GM21717 (cell line): ENCODE results near the gene SHMT2.
A peak's percentile ranks its signal among the peaks of the same experiment; 100 is the strongest.

Experiments used
- ATAC-seq: cut with Tn5 transposase; IDR thresholded peaks from one replicate; pipeline ENCODE4 v1.9.1; 2021; ENCODE audit warnings: mild to moderate bottlenecking, moderate library complexity; ENCODE audit not compliant: unreplicated experiment

SHMT2 gene

GRCh38 chr12:57229634-57230380 lies at the start of gene SHMT2:
Gene SHMT2 (plus strand): TSS chr12:57229711. CDS start chr12:57229779, 68 bp downstream.
- peak; percentile 39 for ATAC-seq

DNA sequence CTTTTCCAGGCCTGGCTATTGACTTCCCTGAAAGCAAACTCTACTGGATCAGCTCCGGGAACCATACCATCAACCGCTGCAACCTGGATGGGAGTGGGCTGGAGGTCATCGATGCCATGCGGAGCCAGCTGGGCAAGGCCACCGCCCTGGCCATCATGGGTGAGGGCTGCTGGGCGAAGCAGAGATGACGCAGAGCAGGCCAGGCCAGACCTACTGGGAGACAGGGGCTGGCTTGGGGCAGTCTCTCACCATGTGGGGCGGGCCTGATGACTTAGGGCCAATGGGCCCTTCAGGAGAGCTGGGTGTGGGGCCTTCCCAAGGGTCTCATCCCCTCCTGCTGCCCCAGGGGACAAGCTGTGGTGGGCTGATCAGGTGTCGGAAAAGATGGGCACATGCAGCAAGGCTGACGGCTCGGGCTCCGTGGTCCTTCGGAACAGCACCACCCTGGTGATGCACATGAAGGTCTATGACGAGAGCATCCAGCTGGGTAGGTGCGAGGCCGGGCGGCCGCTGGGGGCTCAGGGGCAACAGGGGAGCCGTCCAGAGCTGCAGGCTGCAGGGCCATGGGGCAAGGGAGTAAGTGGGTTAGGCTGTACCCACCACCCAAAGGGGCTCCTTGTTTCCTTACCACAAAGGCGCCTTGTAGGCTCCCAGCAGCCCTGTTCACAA lies 49.1 kb upstream of the SHMT2 start:
- ATAC-seq = no peak

DNA sequence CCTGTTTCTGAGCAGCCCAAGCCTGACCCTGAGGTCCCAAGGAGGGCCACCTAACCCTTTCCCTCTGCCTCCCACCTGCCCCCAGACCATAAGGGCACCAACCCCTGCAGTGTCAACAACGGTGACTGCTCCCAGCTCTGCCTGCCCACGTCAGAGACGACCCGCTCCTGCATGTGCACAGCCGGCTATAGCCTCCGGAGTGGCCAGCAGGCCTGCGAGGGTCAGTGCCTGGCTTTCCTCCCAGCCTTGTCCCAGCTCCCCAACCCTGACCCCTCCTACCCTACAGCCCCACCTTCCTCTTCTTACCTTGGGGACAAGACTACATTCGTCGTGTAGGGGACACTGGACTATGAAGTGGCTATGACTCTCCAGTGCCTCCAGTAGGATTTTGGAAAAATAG lies 48.4 kb upstream of the SHMT2 start:
- no peak for ATAC-seq

DNA sequence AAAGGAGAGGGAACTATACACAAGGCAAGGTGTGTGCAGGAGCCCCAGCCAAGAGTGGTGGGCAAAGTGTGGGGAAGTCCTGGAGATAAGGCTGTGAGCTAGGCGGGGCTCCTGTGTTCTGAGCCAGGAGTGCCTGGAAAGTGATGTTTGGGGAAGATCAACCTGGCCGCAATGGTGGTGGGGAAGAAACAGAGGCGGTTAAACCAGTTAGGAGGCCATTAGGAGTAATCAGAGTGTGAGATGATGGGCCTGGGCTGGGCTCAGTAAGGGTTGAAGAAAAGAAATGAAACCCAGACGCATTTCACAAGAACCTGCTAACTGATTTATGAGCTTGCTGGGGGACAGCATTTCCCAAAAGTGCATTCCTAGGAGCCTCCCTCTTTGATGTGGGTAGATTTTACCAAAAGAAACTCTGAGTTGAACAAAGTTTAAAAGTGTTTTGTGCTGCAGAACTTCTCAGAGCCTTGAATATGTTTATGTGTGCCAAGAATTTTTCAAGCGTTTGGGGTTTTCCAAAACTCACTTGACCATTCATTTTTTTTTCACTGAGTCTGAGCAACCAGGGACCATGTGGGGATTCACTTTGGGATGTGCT lies 47.9 kb upstream of the SHMT2 start:
- ATAC-seq = no peak

DNA sequence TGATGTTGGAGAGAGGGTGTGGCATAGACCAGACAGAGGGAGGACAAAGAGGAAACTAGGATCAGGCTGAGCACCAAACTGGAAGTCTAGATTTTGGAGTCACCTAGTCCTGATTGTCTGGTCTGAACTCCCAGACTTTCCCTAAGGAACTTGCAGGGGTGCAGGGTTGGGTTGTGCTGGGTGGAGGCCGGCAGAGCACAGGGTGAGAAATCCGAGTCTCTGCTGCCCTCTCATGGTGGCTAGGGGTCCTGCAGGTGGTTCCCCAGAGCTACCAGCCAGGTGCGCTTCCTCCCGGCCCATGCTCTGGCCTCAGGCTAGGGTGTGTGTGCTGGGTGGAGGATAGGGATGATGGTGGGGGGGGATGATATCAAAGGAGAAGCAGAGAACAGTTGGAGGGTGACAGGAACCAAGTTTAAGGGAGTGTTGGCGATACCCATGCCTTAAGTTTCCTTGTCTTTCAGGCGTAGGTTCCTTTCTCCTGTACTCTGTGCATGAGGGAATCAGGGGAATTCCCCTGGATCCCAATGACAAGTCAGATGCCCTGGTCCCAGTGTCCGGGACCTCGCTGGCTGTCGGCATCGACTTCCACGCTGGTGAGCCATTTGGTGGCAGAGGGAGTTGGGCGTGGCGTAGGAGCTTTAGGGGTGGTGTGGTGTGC lies 46.5 kb upstream of the SHMT2 start:
- peak; percentile 84 for ATAC-seq

DNA sequence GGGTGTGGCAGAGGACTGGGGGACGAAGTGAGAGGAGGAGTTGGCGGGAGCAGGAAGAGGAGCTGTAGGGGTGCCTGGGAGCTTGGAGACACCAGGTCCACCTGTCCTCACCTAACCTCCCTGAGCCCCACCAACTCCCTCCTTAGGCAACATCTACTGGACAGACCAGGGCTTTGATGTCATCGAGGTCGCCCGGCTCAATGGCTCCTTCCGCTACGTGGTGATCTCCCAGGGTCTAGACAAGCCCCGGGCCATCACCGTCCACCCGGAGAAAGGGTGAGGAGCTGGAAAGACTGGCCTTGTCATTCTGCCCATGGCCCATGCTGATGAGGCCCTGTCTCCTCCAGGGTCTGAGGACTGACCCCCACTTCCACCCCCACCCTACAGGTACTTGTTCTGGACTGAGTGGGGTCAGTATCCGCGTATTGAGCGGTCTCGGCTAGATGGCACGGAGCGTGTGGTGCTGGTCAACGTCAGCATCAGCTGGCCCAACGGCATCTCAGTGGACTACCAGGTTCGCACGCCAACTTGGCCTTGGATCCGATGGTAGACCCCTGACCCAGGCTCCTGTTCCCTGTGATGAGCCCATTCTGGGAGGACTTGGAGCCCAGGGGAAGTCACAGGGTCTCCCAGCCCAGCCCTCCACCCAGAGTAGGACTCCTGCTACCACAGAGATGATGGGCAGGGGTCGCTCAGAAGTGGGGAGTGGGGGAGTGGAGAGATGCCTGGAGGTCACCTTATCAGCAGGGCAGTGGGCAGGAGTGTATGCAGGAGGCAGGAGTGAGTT lies 45.4 kb upstream of the SHMT2 start:
- no peak for ATAC-seq

- ATAC-seq = no peak
Measured at GRCh38 chr12:57185403-57185802, 44.1 kb upstream of the SHMT2 start.

DNA sequence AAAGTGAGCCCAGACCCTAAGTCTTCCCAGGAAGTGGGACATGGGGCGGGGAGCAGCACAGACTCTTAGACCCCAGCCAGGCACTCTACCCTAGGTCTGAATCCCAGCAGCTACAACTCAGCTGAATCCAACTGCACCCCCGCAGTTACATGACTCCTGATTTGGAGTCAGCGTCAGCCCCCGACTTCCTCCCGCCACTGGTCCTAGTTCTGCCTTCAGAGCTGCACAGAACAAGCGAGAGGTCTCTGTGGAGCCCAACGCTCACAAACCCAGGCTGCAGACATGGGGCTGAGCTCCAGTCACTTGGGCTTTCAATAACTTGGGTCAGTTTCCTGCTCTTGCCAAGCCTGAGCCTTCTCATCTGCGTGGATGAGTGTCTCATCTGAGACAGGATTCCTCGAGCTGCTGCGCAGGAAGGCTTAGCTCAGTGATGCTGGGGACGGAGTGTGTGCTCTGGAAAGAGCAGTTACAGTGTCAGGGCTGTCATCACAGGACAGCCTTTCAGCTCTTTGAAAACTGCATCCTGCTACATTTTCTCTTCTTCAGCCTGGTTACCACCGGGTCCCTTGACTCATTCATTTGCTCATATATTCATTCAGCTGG lies 43.5 kb upstream of the SHMT2 start:
- ATAC-seq = no peak

GRCh38 chr12:57187222-57188089 lies 42.1 kb upstream of the SHMT2 start:
- ATAC-seq = no peak

DNA sequence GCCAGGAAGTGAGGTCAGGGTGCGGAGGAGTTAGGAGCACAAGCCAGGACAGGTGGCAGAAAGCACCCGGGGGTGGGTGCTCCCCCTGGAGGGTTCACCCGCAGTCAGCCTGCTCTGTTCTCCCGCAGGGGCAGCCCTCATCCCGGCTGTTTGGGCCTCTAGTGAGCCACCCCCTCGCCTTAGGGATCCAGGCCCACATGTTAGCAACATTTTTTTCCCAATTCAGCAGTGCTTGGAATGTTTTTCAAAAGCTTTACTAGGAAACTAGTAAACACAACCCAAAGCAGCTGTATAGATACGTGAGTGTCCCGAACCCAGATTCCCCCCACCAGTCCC lies 41.5 kb upstream of the SHMT2 start:
- no peak for ATAC-seq

GRCh38 chr12:57190037-57190436 lies 39.5 kb upstream of the SHMT2 start:
- no peak for ATAC-seq

DNA sequence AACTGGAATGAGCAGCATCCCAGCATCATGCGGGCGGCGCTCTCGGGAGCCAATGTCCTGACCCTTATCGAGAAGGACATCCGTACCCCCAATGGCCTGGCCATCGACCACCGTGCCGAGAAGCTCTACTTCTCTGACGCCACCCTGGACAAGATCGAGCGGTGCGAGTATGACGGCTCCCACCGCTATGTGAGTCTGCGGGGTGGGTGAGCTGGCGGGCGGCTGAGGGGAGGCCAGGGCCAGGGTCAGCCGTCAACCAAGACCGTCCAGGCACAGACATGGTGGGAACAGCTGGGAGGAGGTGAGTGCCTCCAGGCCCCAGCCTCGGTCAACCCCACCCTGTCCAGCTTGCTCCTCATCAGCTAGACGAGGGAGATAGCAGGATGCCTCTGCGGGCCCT lies 38.7 kb upstream of the SHMT2 start:
- no peak for ATAC-seq

- no peak for ATAC-seq
Measured at GRCh38 chr12:57191410-57191809, 38.1 kb upstream of the SHMT2 start.

DNA sequence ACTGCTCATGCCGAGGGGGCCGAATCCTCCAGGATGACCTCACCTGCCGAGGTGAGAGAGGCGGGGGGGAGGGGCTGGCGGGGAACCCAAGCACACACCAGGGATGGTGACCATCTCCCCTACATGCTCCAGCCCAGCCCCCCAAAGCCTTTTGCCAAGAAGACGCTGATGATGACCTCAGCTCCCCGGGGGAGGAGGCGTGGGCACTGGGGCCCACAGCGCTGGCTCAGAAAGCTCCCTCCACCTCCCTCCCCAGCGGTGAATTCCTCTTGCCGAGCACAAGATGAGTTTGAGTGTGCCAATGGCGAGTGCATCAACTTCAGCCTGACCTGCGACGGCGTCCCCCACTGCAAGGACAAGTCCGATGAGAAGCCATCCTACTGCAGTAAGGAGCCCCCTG lies 36.6 kb upstream of the SHMT2 start:
- no peak for ATAC-seq

- no peak for ATAC-seq
Measured at GRCh38 chr12:57193706-57194245, 35.7 kb upstream of the SHMT2 start.

DNA sequence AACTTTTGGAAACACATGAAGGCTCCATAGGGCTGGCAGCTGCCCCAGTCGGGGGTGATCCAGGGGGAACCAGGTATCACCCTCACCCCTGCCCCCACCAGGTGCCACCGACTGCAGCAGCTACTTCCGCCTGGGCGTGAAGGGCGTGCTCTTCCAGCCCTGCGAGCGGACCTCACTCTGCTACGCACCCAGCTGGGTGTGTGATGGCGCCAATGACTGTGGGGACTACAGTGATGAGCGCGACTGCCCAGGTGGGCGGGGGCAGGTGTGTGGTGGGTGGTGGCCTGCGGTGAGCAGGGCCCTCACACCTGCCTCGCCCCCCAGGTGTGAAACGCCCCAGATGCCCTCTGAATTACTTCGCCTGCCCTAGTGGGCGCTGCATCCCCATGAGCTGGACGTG lies 35.3 kb upstream of the SHMT2 start:
- no peak for ATAC-seq

- no peak for ATAC-seq
Measured at GRCh38 chr12:57195186-57195585, 34.3 kb upstream of the SHMT2 start.

DNA sequence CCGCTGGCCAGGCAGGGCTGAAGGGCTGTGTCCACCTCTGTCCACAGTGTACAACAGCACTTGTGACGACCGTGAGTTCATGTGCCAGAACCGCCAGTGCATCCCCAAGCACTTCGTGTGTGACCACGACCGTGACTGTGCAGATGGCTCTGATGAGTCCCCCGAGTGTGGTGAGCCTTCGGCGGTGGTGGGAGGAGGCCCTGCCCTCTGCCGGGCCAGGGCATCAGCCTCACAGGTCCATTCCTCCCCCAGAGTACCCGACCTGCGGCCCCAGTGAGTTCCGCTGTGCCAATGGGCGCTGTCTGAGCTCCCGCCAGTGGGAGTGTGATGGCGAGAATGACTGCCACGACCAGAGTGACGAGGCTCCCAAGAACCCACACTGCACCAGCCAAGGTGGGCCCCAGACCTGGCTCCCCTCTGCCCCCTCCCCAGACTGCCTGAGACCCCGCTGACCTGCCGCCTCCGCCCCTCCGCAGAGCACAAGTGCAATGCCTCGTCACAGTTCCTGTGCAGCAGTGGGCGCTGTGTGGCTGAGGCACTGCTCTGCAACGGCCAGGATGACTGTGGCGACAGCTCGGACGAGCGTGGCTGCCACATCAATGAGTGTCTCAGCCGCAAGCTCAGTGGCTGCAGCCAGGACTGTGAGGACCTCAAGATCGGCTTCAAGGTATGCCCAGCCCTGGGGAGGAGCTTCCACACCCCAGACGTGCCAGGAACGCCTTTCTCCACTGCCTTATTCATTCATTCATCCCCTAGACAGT lies 33.7 kb upstream of the SHMT2 start:
- ATAC-seq = no peak

DNA sequence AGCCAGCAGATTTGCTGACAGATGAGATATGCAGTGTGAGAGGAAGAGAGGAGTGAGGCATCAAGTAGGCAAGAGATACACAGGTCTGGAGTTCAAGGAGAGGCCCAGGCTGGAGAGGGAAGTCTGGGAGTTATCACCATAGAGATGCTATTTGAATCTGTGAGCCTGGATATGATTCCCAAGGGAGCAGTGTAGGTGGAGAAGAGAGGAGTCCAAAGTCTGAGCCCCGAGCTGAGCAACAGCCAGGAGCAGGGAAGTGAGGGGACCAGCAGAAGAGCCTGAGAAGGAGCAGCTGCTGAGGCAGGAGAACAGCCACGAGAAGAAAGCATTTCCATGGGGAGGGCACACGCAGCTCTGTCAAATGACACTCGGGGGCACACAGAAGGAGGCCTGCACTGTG lies 33.1 kb upstream of the SHMT2 start:
- no peak for ATAC-seq
